Osteoblast (primary cell): ENCODE measurements around the gene PLCD3. TPM values are rescaled to one million over a fixed set of nuclear protein-coding genes. Genes with fewer than 3 reads are reported as not detected.

Experiments
- DNase-seq: peaks from one replicate; pipeline ENCODE4 v3.0.0; 2011; ENCODE audit warnings: low spot score, mixed read lengths; ENCODE audit not compliant: insufficient read length; ENCODE audit errors: missing footprints
- H2AFZ ChIP-seq: 2 replicates; pipeline ENCODE4 v1.6.0; 2011; ENCODE audit warnings: mild to moderate bottlenecking, low read length
- H3K27ac ChIP-seq: 2 replicates; pipeline ENCODE4 v1.5.1; 2011; ENCODE audit warnings: mild to moderate bottlenecking, low read depth, low read length, moderate library complexity
- H3K27me3 ChIP-seq: 2 replicates; pipeline ENCODE4 v1.6.0; 2012; ENCODE audit warnings: mild to moderate bottlenecking, control low read depth, inconsistent platforms, low read length, moderate library complexity; ENCODE audit not compliant: insufficient read depth
- H3K36me3 ChIP-seq: 2 replicates; pipeline ENCODE4 v1.5.1; 2011; ENCODE audit warnings: mild to moderate bottlenecking, low read length, control low read depth, moderate library complexity; ENCODE audit not compliant: insufficient read depth
- H3K4me1 ChIP-seq: 2 replicates; pipeline ENCODE4 v1.5.1; 2011; ENCODE audit warnings: mild to moderate bottlenecking, low read length, control low read depth, moderate library complexity; ENCODE audit not compliant: insufficient read depth
- H3K4me2 ChIP-seq: 2 replicates; pipeline ENCODE4 v1.6.0; 2011; ENCODE audit warnings: mild to moderate bottlenecking, low read length; ENCODE audit not compliant: insufficient read depth
- H3K4me3 ChIP-seq: fragments of 200-600 bp; sonication (generic); 3 replicates; pipeline ENCODE4 v1.5.1; 2012; ENCODE audit warnings: mild to moderate bottlenecking, low read length, inconsistent platforms; ENCODE audit not compliant: insufficient read depth
- H3K79me2 ChIP-seq: 2 replicates; pipeline ENCODE4 v1.6.0; 2012; ENCODE audit warnings: mild to moderate bottlenecking, low read length, control low read depth, inconsistent platforms; ENCODE audit not compliant: insufficient read depth
- H3K9me3 ChIP-seq: 2 replicates; pipeline ENCODE4 v1.5.1; 2011; ENCODE audit warnings: low read depth, low read length, control low read depth
- H4K20me1 ChIP-seq: 2 replicates; pipeline ENCODE4 v1.6.0; 2012; ENCODE audit warnings: mild to moderate bottlenecking, low read length, control low read depth; ENCODE audit not compliant: insufficient read depth
- total RNA-seq: library from RNA; depleted of rRNA; stranded (reverse); fragments of >200 nt; gene quantifications from 2 replicates; pipeline ENCODE4 v1.2.3, GENCODE V29; 2012
- TF ChIP-seq, protein P1 (sequence below): IDR thresholded peaks from 2 replicates; pipeline ENCODE4 v1.5.1; 2011; ENCODE audit warnings: mild to moderate bottlenecking, low read depth, low read length, moderate library complexity; ENCODE audit errors: extremely low read depth

The PLCD3 gene
- total RNA-seq, 1 donor: 31.5 TPM

DNA sequence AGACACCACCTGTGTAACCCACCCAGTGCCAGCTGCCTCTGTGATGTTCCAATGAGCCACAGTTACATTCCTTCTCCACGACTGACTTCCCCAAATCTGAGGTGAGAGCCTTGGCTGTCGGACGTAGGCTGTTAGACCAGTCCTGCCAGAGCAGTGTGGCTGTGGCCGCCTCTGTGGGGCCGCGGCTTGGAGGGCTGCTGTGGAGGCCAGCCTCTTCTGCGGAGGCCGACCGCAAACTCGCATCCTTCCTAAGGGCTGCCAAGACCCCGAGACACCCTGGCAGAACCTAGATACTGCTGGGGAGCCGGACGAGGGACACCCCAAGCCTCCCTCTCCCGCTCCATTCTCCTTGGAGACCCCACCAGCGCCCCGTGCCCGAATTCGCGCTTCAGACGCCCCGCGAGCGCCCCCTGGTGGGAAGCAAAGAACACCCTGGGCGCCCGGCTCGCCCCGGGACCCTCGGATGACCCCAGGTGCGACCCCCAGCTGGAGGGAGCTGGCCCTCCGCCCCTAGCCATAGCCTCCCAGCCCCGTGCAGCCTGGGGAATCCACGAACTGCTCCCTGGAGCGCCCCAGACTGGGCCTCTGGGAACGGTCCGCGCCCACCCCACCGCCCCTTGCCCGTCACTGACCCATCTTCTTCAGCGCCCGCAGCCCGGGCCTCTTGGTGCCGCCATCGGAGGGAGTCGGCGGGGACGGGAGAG is 547 bp downstream of the PLCD3 start:
- Histone ChIP-seq H3K27me3 (no peaks in the 10 kb centered on the region), H3K9me3 (no peaks in the 10 kb centered on the region), H3K36me3 (no peaks in the 10 kb centered on the region), H3K27ac (no peak overlapping the region), H4K20me1 (no peaks in the 10 kb centered on the region), H3K4me3 (peak overlapping the region; percentile 93), H3K79me2 (peaks cover 24% of the 10 kb centered on the region), H3K4me2 (peak overlapping the region; percentile 87), H3K4me1 (peaks cover 33% of the 10 kb centered on the region), H2AFZ (peak overlapping the region; percentile 58)
- peak; percentile 92 for DNase-seq
- TF ChIP-seq, protein P1, sequence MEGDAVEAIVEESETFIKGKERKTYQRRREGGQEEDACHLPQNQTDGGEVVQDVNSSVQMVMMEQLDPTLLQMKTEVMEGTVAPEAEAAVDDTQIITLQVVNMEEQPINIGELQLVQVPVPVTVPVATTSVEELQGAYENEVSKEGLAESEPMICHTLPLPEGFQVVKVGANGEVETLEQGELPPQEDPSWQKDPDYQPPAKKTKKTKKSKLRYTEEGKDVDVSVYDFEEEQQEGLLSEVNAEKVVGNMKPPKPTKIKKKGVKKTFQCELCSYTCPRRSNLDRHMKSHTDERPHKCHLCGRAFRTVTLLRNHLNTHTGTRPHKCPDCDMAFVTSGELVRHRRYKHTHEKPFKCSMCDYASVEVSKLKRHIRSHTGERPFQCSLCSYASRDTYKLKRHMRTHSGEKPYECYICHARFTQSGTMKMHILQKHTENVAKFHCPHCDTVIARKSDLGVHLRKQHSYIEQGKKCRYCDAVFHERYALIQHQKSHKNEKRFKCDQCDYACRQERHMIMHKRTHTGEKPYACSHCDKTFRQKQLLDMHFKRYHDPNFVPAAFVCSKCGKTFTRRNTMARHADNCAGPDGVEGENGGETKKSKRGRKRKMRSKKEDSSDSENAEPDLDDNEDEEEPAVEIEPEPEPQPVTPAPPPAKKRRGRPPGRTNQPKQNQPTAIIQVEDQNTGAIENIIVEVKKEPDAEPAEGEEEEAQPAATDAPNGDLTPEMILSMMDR: peak; percentile 73

DNA sequence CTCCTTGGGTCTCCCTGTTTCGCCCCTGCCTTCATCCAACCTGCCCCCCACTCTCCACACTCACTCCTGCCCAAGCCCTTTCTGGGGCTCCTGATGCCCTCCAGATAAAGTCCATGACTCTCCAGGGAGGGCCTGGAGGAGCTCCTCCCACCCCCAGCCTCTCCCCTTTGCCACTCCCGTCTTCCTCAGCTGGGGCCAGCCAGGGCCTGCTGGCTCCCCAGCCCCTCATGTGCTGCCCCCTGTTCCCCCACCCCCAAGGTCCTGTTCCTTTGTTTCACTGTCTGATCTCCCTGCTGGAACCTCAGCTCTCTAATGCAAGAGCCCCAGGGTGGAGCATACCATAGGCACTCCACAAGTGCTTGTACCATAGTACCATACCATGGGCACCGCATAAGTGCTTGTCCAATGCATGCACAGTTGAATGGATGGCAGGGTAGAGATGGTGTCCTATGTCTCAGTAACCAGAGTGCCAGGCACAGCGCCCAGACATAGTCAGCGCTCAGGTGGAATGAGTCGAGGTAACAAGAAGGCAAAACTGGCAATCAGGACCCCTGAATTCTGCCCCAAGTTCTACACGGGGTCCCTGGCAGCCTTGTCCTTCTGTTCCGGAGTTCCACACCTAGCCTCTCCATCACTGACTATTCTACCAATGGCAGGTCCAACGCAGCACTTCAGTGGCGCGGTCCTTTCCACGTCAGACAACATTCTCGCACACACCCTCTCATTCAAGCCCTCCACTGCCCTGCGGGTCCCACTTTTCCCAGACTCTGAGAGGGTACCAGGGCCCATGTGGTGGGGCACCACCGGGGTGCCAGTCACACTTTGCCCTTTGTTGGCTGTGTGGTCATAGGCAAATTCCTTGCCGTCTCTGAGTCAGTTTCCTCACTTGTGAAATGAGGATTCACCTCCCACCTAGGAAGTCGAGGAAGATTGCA is 1.4 kb downstream of the PLCD3 start:
- H3K9me3 ChIP-seq: no peaks in the 10 kb centered on the region
- H3K4me2 ChIP-seq: peak overlapping the region; percentile 87
- peaks cover 26% of the 10 kb centered on the region for H3K4me1 ChIP-seq
- no peaks in the 10 kb centered on the region for H3K36me3 ChIP-seq
- H3K27me3 ChIP-seq: no peaks in the 10 kb centered on the region
- H4K20me1 ChIP-seq: no peaks in the 10 kb centered on the region
- H3K27ac ChIP-seq: no peak overlapping the region
- peak overlapping the region; percentile 93 for H3K4me3 ChIP-seq
- TF ChIP-seq, protein P1: no peak
- DNase-seq: peak; percentile 53
- peaks cover 24% of the 10 kb centered on the region for H3K79me2 ChIP-seq
- H2AFZ ChIP-seq: no peak overlapping the region

DNA sequence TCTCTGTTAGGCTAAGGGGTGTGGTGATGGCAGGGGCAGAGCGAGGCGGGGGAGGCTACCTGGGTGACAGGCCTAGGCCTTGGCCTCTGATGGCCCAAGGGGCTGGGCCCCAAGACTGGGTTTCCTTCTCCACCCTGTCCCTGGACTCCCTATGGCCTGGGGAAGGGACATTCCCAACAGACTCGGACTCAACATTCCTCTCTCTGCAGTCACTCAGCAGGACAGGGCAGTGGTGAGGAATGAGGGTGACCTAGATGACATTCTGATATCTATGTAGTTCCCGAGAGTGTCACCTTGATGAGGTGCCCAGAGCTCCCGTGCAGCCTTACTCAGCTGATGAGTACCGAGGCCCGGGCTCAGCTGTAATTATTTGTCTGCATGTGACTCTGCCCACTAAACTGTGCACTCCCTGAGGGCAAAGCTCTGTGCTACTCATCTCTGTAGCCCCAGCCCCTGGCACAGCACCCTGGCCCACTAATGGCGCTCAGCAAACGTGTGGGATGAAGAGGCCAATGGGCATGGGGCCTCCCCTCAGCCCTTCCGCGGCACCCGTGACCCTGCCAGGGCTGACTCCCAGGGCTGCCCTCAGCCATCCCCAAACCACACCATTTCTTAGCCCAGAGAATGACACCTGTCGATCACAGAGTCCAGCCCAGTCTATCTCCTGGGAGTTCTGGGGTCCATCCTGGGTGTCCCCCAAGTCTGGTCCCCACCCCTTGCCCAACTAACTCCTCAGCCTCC is 2.2 kb downstream of the PLCD3 start:
- no peaks in the 10 kb centered on the region for H3K36me3 ChIP-seq
- no peak overlapping the region for H3K27ac ChIP-seq
- H3K4me2 ChIP-seq: no peak overlapping the region
- no peaks in the 10 kb centered on the region for H3K27me3 ChIP-seq
- no peak overlapping the region for H2AFZ ChIP-seq
- peaks cover 25% of the 10 kb centered on the region for H3K79me2 ChIP-seq
- peak; percentile 87 for DNase-seq
- no peaks in the 10 kb centered on the region for H3K9me3 ChIP-seq
- H3K4me3 ChIP-seq: no peak overlapping the region
- H4K20me1 ChIP-seq: no peaks in the 10 kb centered on the region
- H3K4me1 ChIP-seq: peaks cover 21% of the 10 kb centered on the region
- TF ChIP-seq, protein P1: no peak
